ENCODE results near the gene IQUB. TPM values are rescaled to one million over a fixed set of nuclear protein-coding genes. Genes with fewer than 3 reads are reported as not detected.

Gene IQUB
- polyA plus RNA-seq, 1 donor (not counting 4 experiments of a cell fraction or from before 2014, with no cell fraction given): 0.04 TPM

DNA sequence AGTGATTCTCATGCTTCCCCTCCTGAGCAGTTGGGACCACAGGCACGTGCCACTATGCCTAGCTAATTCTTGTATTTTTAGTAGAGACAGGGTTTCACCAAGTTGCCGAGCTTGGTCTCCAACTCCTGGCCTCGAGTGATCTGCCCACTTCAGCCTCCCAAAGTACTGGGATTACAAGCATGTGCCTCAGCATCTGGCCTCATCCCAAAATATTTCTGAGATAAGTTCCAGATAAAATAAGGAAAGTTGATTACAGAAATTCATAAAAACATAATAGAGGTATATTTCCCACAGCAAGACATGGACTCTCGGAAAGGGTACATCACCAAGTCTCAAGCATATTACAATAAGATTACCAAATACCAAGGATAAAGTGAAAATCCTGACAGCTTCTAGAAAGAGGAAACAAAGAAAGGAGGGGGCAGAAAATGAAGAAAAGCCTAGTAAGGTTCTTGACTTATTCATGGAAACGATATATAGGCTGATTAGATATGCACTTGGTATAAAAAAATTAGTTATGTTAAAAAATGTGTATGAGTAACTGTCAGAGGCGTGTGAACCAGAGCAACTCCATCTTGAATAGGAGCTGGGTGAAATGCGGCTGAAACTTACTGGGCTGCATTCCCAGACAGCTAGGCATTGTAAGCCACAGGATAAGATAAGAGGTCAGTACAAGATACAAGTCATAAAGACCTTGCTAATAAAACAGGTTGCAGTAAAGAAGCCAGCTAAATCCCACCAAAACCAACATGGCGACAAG lies 35.0 kb downstream of the IQUB start:
- dilution Hi-C loops (cut with MboI; ENCODE audit: extremely low pct_ligation_motif_present, low sequenced_read_pairs): no loop called here
- H3K4me2 ChIP-seq (ENCODE audit: control insufficient read depth, extremely low read depth, insufficient read depth, low read depth, low read length): no peak overlapping the region

GRCh38 chr7:123498601-123499000 lies 35.8 kb downstream of the IQUB start:
- Histone ChIP-seq H3K4me1 (ENCODE audit: control insufficient read depth, extremely low read depth, insufficient read depth, low read length) (no peaks in the 10 kb centered on the region), H4K20me1 (ENCODE audit: control insufficient read depth, extremely low read depth, insufficient read depth, low read length) (no peaks in the 10 kb centered on the region), H3K4me3 (ENCODE audit: control insufficient read depth in 2 of 3, extremely low read depth in 1 of 3, insufficient read depth in 2 of 3, low read depth in 1 of 3, low read length in 3 of 3) (no peak overlapping the region), H3K27me3 (ENCODE audit: control insufficient read depth, extremely low read depth, insufficient read depth, low read length) (no peaks in the 10 kb centered on the region), H3K9me3 (ENCODE audit: control insufficient read depth, low read depth, low read length) (no peaks in the 10 kb centered on the region), H3K9ac (ENCODE audit: control insufficient read depth, extremely low read depth, insufficient read depth, low read length) (no peak overlapping the region), H2AFZ (ENCODE audit: control insufficient read depth, low read length) (no peak overlapping the region), H3K9me1 (ENCODE audit: control insufficient read depth, extremely low read depth, insufficient read depth, low read length) (no peaks in the 10 kb centered on the region), H3K4me2 (ENCODE audit: control insufficient read depth, extremely low read depth, insufficient read depth, low read depth, low read length) (no peak overlapping the region), H3K79me2 (ENCODE audit: control insufficient read depth, insufficient read depth, low read length) (no peaks in the 10 kb centered on the region), H3K27ac (ENCODE audit: control insufficient read depth, insufficient read depth, low read length) (no peak overlapping the region), H3K36me3 (ENCODE audit: control insufficient read depth in 2 of 2, extremely low read depth in 1 of 2, insufficient read depth in 2 of 2, low read length in 2 of 2) (no peaks in the 10 kb centered on the region)
- dilution Hi-C loops (cut with MboI; ENCODE audit: extremely low pct_ligation_motif_present, low sequenced_read_pairs): no loop called here
- FAIRE-seq: no peak
- no peak for DNase-seq (ENCODE audit: low read depth, low spot score)
- TF ChIP-seq EZH2 (IDR thresholded peaks at IDR 0.05; ENCODE audit: low read length) (no peak), CTCF (optimal IDR thresholded peaks at IDR 0.05 in 1 of 3, IDR thresholded peaks at IDR 0.05 in 1 of 3, conservative IDR thresholded peaks at IDR 0.05 in 1 of 3; ENCODE audit: extremely low read depth in 1 of 3, insufficient read depth in 2 of 3, low read length in 3 of 3) (no peak)

More for the DNA sequence above, 35.0 kb downstream of the IQUB start:
- Histone ChIP-seq H3K27ac (ENCODE audit: control insufficient read depth, insufficient read depth, low read length) (no peak overlapping the region), H3K9me3 (ENCODE audit: control insufficient read depth, low read depth, low read length) (no peaks in the 10 kb centered on the region), H3K4me3 (ENCODE audit: control insufficient read depth in 2 of 3, extremely low read depth in 1 of 3, insufficient read depth in 2 of 3, low read depth in 1 of 3, low read length in 3 of 3) (no peak overlapping the region), H3K4me1 (ENCODE audit: control insufficient read depth, extremely low read depth, insufficient read depth, low read length) (no peaks in the 10 kb centered on the region), H4K20me1 (ENCODE audit: control insufficient read depth, extremely low read depth, insufficient read depth, low read length) (no peaks in the 10 kb centered on the region), H3K9me1 (ENCODE audit: control insufficient read depth, extremely low read depth, insufficient read depth, low read length) (no peaks in the 10 kb centered on the region), H3K36me3 (ENCODE audit: control insufficient read depth in 2 of 2, extremely low read depth in 1 of 2, insufficient read depth in 2 of 2, low read length in 2 of 2) (no peaks in the 10 kb centered on the region), H2AFZ (ENCODE audit: control insufficient read depth, low read length) (no peak overlapping the region), H3K9ac (ENCODE audit: control insufficient read depth, extremely low read depth, insufficient read depth, low read length) (no peak overlapping the region), H3K79me2 (ENCODE audit: control insufficient read depth, insufficient read depth, low read length) (no peaks in the 10 kb centered on the region), H3K27me3 (ENCODE audit: control insufficient read depth, extremely low read depth, insufficient read depth, low read length) (no peaks in the 10 kb centered on the region)
- FAIRE-seq: no peak
- no peak for DNase-seq (ENCODE audit: low read depth, low spot score)
- TF ChIP-seq EZH2 (IDR thresholded peaks at IDR 0.05; ENCODE audit: low read length) (no peak), CTCF (optimal IDR thresholded peaks at IDR 0.05 in 1 of 3, IDR thresholded peaks at IDR 0.05 in 1 of 3, conservative IDR thresholded peaks at IDR 0.05 in 1 of 3; ENCODE audit: extremely low read depth in 1 of 3, insufficient read depth in 2 of 3, low read length in 3 of 3) (no peak)
